Stimulated activated CD4-positive, alpha-beta T cell treated with anti-CD3 and anti-CD28 coated beads, Interleukin-4, amount 100 ng/mL, for 1 hour (primary cell): ENCODE measurements around the gene SLC7A6.

Experiments used
- DNase-seq: peaks from one replicate; pipeline ENCODE4 v3.0.0-alpha.2; 2020

The SLC7A6 gene

GRCh38 chr16:68348639-68349445, 84.5 kb downstream of the SLC7A6 start:
- DNase-seq: no peak

DNA sequence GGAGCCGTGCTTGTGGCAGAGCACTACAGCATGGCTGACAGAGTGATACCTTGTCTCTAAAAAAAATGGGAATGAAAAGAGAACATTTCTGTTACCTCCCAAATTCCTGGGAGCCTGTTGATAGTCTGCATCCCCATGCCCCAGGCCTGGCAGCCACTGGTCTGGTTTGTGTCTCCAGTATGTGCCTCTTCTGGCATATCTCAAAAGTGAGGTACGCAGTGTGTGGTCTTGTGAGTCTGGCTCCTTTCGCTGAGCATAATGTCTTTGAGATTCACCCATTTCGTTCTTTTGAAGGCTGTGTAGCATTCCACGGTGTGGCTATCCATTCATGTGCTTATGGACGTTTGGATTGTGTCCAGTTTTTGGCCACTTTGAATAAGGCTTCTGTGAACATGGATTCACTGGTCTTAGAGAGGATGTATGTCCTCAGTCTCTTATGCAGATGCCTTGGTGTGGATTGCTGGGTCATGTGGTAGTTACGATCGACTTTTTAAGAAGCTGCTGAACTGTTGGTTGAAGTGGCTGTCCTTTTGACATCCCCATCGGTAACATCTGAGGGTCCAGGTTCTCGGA, 85.6 kb downstream of the SLC7A6 start:
- DNase-seq: no peak

DNA sequence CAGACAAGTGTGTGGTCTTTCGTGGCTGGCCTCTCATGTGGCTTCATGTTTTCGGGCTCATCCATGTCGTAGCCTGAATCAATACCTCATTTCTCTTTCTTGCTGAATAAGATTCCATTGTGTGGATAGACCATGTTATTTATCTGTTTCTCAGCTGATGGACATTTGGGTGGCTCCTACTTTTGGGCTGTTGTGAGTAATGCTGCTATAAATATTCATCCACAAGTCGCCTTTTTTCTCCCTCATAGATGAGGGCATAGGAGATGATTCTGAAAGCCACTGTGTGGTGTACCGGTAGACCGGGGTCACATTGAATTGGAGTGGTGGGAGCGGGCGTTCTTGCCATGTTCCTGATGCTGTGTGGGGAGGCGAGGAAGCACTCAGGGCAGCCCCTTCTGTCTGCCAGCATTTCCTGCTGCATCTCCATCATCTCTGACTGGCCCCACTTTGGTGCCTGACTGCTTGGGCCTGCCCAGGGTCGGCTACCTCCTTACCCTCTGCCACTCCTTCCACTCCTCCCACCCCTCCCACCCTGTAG, 86.6 kb downstream of the SLC7A6 start:
- DNase-seq: no peak
